NOMO-1 treated with dmso at 0.1 percent for 144 hours (cell line): Measurements from ENCODE around the gene SAXO1.
"Not testable (repeated sequence)": the region's sequence is repeated elsewhere in the genome, so short reads cannot be mapped to it uniquely, and the experiment has no call there.

Experiments used
- DNase-seq: peaks from one replicate; lab custom pipeline; 2025; ENCODE audit not compliant: unreplicated experiment; lab: John Stamatoyannopoulos, UW

The SAXO1 gene

DNA sequence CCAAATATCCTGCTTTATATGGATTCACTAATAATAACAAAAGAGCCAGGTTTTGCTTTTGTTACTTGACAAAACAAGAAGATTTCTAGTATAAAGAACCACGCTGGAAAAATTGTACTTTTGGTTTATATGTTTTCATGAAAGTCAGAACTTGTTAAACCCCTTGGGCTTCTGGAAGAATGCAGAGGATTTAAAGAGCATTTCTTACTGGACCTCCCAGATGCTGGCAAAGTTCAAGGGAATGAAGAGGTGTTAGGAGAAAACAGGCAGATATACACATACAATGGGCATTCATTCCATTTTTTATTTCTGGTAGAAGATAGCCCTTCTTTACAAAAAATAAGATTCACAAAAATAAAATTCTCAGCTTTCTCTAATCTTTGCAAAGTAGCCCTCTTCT lies 61.1 kb downstream of the SAXO1 start:
- no peak for DNase-seq

GRCh38 chr9:18971404-18971803 lies 61.6 kb downstream of the SAXO1 start:
- no peak for DNase-seq

DNA sequence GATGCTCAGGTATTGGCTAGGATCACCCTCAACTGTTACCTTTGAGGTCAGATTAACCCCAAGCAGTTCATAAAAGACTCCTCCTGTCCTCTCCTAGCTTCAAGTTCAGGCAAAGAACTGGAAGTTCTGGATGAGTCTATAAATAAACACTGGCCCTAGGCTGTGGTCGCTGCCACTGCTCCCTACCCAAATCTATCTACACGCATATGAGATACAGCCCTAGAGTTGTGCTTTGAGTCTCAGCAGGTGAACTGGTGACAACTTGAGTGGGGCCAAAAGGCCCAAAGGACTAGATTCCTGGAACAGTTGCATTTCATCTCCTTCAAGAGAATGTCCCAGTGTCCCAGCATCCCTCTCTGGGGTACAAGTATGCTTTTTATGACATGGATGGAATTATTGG lies 62.6 kb downstream of the SAXO1 start:
- DNase-seq, result no peak

GRCh38 chr9:18969128-18969527 lies 63.9 kb downstream of the SAXO1 start:
- no peak for DNase-seq

GRCh38 chr9:18955626-18956025 lies 77.4 kb downstream of the SAXO1 start:
- no peak for DNase-seq

- no peak for DNase-seq
Measured at GRCh38 chr9:18951936-18952335, 81.1 kb downstream of the SAXO1 start.

GRCh38 chr9:18947892-18948339 lies 85.1 kb downstream of the SAXO1 start:
- DNase-seq, result peak; percentile 40

DNA sequence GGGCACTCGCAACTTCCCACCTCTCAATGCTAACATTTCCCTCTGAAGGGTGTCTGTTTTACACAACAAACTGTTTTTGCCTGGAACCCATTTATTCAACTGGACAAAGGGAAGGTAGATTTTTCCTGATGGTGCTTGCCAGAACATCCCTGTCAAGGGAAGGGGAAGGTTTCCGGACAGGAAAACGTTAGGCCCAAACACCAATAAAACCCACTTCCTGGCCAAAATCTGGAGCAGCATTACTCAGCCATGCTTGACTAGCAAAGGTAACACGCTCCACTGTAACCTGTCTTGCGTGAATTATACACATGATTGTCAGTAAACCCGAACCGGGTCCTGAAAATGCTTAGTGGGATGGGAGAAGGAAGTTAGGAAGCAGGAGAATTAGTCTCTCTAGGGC lies 90.2 kb downstream of the SAXO1 start:
- DNase-seq, result no peak

- DNase-seq, result no peak
Measured at GRCh38 chr9:18941060-18941740, 91.8 kb downstream of the SAXO1 start.

DNA sequence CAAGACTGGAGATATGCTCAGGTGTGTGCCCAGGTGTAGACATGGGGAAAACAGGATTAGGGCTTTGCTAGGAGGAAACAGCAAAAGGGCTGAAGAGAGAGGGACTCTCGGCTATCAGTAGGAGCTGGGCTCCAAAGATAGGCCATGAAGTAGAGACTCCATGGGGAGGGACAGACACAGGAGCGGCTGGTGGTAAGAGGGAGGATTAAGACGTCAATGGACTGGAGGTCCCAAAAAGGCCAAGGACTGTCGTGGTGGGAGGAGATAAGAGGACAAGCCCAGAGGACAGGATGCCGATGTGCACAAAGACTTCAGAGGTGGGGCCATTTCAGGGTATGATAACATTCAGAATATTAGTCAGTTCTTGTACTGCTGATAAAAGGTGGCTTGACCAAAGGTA lies 93.1 kb downstream of the SAXO1 start:
- DNase-seq, result no peak

DNA sequence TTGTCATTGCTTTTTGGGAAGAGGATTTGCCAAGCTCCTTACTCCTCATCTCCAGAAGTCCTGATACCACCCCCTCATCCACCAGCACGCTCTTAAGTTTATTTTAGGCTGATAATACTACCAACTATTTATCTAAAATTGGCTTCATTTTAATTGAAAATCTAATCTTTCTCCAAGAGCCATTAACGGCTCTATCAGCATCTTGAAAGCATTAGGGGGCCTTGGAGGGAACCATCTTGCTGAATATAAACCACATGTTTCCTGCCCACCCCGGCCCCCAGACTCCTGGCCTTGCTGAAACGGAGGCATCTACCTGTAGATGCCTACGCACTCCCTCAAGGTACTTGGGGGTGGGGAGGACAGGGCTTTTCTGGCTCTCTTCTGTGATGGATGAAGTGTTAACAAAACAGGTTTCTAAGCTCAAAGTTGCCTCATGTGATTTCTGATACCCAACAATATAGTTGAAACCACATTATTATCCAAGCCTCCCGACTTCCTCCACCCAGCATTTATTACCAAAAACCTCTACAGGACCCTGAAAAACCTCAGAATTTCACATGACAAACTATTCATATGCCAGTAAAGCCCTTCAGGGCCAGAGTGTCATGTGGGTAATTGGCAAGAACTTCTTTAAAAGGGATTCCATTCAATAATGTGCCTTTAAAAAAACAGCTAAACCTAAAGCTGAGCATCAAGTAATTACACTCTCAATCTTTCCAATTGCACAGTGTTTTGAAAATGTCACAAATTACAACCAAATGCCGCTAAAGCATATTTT lies 96.7 kb downstream of the SAXO1 start:
- no peak for DNase-seq

DNA sequence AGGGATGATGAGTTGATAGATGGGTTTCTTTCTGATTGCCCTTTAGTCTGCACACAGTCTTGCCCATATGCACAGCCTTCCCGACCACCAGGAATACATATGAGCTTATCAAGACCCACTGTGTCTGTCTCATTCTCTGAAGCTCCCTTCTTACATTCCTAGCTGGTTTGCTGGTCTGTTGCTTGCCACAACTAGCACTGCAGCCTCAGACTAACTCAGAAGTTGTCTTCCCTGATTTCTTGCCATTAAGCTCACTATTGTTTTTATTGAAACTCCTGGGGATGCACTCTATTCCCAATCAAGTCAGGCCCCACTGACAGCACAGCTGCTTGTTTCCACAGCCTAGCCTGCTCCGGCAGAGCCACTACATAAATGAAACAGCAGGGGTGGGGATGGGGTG lies 97.5 kb downstream of the SAXO1 start:
- no peak for DNase-seq

- DNase-seq, result not testable (repeated sequence)
Measured at GRCh38 chr9:18930611-18931010, 102.4 kb downstream of the SAXO1 start.

DNA sequence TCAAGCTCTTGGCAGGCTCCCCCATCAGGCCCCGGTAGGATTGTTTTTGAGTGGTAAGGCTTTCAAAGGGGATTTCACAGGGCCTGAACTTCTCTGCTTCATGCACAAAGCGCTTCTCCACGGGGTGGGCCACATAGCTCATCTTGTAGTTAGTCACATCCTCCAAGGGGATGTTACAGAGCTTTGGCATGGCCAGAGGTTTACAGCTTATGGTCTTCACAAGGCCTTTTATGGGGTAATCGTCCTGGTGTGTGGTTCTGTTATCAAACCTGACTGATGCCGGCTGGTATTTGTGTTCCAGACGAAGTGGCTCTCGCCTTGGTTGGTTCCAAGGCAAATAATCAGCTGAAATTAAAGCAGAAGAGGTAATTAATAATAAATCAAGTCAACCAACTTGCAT lies 104.3 kb downstream of the SAXO1 start:
- DNase-seq, result no peak

DNA sequence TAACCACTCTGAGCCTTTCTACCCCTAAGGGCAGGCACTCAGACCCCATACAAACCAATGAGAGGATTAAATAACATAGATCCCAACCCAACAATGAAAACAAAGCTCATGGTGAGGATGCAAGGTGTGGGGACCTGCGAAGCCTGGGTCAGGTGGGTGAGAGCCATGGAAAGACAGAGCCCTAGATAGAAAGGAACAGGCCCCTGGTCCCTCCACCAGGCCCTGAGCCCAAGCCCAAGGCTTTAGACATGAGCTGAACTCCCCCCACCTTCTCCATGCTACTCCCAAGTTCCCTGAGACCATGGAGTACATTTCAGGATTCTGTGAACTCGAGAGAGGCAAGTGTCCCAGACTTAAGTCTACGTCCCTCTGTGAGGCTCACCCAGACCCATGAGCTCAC lies 106.5 kb downstream of the SAXO1 start:
- no peak for DNase-seq

GRCh38 chr9:18925880-18926279 lies 107.1 kb downstream of the SAXO1 start:
- no peak for DNase-seq

- DNase-seq, result no peak
Measured at GRCh38 chr9:18923671-18924430, 109.2 kb downstream of the SAXO1 start.

- no peak for DNase-seq
Measured at GRCh38 chr9:18923167-18923566, 109.8 kb downstream of the SAXO1 start.

- DNase-seq, result no peak
Measured at GRCh38 chr9:18922161-18922885, 110.7 kb downstream of the SAXO1 start.

DNA sequence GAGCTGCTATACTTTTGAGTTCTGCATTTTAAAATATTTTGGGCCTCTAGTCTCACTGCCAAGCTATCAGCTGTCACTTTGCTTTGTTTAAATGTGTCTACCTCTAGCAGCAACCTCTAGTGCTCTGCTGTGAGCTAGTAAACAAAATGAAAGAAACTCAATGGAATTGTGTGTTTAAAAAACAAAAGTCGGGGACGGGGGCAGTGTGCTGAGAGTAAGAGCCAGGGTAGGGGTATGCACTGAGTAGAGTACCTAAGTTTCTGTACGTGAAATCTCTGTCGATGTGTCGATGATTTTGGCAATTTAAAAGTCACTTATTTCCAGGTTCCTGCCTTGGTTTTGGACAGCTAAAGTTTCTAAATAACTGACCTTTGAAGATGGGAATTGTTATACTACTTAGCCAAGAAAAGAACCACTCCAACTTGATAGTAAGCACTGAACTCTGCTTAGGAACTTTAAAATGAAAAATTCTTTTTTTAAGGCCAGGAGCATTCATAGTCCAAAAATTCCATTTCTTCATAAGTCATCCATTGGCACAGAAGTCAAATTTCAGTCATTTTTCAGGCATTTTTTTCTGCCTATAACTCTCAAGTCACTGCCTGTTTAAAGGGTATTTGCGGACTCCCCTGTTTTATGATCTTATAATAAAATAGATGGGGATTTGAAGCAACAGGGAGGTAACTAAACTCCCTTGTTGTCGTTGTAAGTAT lies 111.5 kb downstream of the SAXO1 start:
- DNase-seq, result no peak
